ENCODE data around the gene UQCRHL.
"Not testable (repeated sequence)": the region's sequence is repeated elsewhere in the genome, so short reads cannot be mapped to it uniquely, and the experiment has no call there.

UQCRHL gene

DNA sequence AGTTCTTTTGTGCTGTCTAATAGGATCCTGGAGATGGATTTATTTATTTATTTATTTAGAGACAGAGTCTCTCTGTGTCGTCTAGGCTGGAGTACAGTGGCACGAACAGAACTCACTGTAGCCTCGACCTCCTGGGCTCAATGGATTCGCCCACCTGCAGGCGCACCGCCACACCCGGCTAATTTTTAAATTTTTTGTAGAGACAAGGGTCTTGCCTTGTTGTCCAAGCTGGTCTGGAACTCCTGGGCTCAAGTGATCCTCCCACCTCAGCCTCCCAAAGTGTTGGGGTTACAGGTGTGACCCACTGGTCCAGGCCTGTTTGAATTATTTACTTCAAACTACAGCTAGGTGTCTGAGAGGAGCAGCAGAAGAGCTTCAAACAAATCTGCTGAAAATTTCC, 30.5 kb upstream of the UQCRHL start:
- no peaks in the 10 kb centered on the region for H3K27me3 ChIP-seq
- H3K4me3 ChIP-seq, result no peak overlapping the region
- H4K20me1 ChIP-seq, result no peaks in the 10 kb centered on the region
- H3K4me1 ChIP-seq, result peaks cover 19 to 32% (median 24%) of the 10 kb centered on the region in 10 experiments
- no peak overlapping the region for H3K27ac ChIP-seq
- H3K36me3 ChIP-seq, result no peaks in the 10 kb centered on the region
- peaks cover 0 to 6% (median 0%) of the 10 kb centered on the region in 11 experiments; a peak in 2 of 22 replicates for H3K9me3 ChIP-seq (replicated peaks in 1 of 11)
- TF ChIP-seq Cebpa-rat (IDR thresholded peaks at IDR 0.05), result no peak
- H3K4me2 ChIP-seq, result no peak overlapping the region
- no peak overlapping the region for H3K9ac ChIP-seq

DNA sequence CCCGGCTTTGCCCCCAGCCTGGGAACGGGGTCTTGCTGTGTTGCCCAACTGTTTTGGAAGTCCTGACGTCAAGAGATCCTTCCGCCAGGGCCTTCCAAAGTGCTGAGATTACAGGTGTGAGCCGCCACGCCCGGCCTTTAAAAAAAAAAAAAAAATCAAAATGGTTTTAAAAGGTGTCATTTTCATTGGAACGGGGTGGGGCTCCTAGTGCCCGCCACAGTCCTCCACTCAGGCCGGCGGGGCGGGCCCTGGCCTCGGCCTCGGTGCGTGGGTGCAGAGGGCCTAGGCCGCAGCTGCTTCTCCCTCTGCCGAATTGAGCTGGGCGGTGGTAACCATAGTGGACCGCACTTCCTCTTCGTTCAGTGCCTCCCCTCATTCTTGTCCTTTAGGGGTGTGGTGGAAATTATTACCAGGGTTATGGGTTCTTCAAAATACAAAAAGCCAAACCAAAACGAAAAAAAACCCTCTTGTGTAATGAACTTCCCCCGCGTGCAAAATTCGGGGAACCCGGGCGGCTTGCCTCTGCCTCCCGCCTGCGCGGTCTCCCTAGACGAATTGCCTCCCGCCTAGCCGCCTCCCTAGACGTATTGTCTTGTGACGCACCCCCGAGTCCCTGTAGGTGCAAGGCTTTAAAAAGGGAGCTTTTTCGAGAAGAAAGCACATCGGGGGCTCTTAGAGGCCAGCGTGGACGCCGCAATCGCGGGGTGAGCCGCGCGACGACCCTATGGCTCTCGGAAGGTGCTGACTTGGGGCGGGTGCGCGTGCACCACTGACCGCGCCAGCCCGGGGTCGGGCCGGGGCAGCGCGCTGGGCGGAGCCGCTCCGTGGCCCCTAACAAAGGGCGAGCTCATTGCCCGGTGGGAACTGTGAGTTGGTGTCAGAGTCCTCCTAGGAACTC, 29.6 kb upstream of the UQCRHL start:
- peak overlapping the region in 4 of 11 experiments; percentile 96 to 99 (median 97); a peak in 4 of 22 replicates for H3K9ac ChIP-seq
- H3K36me3 ChIP-seq, result no peaks in the 10 kb centered on the region; a peak in 1 of 22 replicates
- TF ChIP-seq Cebpa-rat (IDR thresholded peaks at IDR 0.05), result no peak
- H3K27me3 ChIP-seq, result no peaks in the 10 kb centered on the region
- H3K4me3 ChIP-seq, result peak overlapping the region in 4 of 10 experiments; percentile 49 to 83 (median 77); a peak in 8 of 20 replicates
- peaks cover 0 to 6% (median 0%) of the 10 kb centered on the region in 11 experiments; a peak in 2 of 22 replicates for H3K9me3 ChIP-seq (replicated peaks in 1 of 11)
- H3K4me2 ChIP-seq, result peak overlapping the region; percentile 82 to 97 (median 89)
- H3K27ac ChIP-seq, result peak overlapping the region in 10 of 11 experiments; percentile 96 to 100 (median 99); a peak in 19 of 22 replicates
- no peaks in the 10 kb centered on the region for H4K20me1 ChIP-seq
- H3K4me1 ChIP-seq, result peaks cover 27 to 35% (median 29%) of the 10 kb centered on the region in 10 experiments

DNA sequence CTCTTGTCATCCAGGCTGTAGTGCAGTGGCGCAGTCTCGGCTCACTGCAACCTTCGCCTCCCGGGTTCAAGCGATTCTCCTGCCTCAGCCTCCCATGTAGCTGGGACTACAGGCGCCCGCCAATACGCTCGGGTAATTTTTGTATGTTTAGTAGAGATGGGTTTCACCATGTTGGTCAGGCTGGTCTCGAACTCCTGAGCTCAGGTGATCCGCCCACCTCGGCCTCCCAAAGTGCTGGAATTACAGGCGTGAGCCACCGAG, 29.0 kb upstream of the UQCRHL start:
- Histone ChIP-seq H3K9ac (peak overlapping the region; percentile 82 to 99 (median 96); a peak in 21 of 22 replicates), H3K4me1 (peaks cover 33 to 41% (median 35%) of the 10 kb centered on the region in 10 experiments), H3K4me2 (peak overlapping the region; percentile 82 to 97 (median 89)), H3K4me3 (peak overlapping the region; percentile 49 to 91 (median 70)), H3K27ac (peak overlapping the region; percentile 81 to 100 (median 99); a peak in 21 of 22 replicates)
- H3K9me3 ChIP-seq (replicated peaks in 1 of 11); H3K27me3 ChIP-seq; H4K20me1 ChIP-seq; H3K36me3 ChIP-seq: not testable (repeated sequence)

DNA sequence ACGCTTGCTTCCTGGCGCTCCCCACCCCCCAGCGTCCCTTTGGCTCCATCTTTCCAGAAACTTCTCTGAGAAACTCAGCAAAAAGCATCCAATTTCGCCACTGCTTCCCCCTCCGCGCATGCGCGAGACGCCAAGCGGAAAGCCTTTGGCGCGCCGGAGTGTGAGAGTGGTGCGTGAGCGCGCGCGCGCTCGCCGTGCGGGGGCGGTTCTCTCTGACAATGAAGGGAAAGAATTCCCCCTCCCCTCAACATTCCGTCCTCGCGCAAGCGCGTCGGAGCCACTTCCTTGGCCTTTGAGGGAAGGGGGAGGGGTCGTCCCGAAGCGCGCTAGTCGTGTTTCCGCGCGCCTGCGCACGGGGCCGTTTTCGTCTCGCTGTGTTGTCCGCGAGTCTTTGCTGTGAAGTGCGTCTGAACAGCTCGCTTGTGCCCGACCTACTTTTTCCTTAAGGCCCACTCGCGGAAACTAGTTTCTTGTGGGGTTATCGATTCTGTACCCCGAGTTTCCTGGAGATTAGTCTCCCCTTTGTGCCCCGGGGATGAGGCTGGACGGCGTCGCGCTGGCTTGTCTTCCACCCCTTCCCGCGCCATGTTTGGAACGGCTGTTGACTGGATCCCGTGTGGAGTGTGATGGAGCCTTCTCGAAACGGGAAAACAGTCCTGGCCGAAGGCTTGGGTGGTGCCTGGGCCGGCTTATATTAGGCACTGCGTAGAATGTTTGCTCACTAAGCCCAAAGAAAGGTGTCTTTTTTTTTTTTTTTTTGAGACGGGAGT, 28.5 kb upstream of the UQCRHL start:
- H3K27me3 ChIP-seq, result no peaks in the 10 kb centered on the region
- H3K9me3 ChIP-seq (replicated peaks in 1 of 11), result peaks cover 0 to 6% (median 0%) of the 10 kb centered on the region in 11 experiments; a peak in 2 of 22 replicates
- peak overlapping the region; percentile 95 to 99 (median 97) for H3K9ac ChIP-seq
- peaks cover 38 to 46% (median 40%) of the 10 kb centered on the region in 10 experiments for H3K4me1 ChIP-seq
- peak overlapping the region; percentile 69 to 91 (median 78) for H3K4me3 ChIP-seq
- H3K27ac ChIP-seq, result peak overlapping the region; percentile 96 to 100 (median 99)
- H4K20me1 ChIP-seq, result no peaks in the 10 kb centered on the region
- no peak; a peak in 1 of 22 replicates for TF ChIP-seq Cebpa-rat (IDR thresholded peaks at IDR 0.05)
- H3K36me3 ChIP-seq, result no peaks in the 10 kb centered on the region; a peak in 1 of 22 replicates
- peak overlapping the region; percentile 86 to 98 (median 96) for H3K4me2 ChIP-seq

DNA sequence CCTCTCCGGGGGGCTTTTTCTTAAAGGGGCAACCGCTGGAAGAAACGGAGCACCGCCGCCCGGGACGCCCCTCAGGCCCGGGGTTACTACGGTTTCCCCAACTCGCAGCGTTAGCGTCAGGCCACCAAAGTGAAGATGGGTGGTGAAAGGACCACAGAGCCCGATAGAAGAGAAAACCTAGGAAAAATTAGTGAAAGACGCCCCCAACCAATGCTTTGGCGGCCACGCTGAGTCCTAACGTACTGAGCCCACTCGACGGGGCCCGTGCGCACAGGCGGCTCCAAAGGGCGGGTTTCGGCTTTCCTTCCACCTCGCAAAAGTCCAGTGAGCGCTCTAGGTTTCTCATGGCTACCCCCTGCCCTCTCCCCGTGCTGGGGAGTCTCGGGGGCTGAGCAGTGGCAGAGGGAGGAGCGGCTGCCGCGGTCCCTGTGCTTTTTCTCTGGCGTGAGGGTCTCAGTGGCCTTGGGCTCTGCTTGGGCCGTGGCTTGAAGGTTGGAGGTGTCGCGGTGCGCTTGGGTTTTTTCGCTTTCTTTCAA, 27.8 kb upstream of the UQCRHL start:
- peak overlapping the region; percentile 96 to 100 (median 99) for H3K27ac ChIP-seq
- no peaks in the 10 kb centered on the region for H3K27me3 ChIP-seq
- H3K36me3 ChIP-seq, result no peaks in the 10 kb centered on the region; a peak in 1 of 22 replicates
- H3K9me3 ChIP-seq (replicated peaks in 1 of 11), result peaks cover 0 to 6% (median 0%) of the 10 kb centered on the region in 11 experiments; a peak in 2 of 22 replicates
- peak overlapping the region; percentile 69 to 91 (median 78) for H3K4me3 ChIP-seq
- H3K9ac ChIP-seq, result peak overlapping the region; percentile 95 to 99 (median 97)
- no peaks in the 10 kb centered on the region for H4K20me1 ChIP-seq
- H3K4me2 ChIP-seq, result peak overlapping the region; percentile 86 to 98 (median 96)
- H3K4me1 ChIP-seq, result peaks cover 45 to 53% (median 47%) of the 10 kb centered on the region in 10 experiments
- TF ChIP-seq Cebpa-rat (IDR thresholded peaks at IDR 0.05), result no peak

DNA sequence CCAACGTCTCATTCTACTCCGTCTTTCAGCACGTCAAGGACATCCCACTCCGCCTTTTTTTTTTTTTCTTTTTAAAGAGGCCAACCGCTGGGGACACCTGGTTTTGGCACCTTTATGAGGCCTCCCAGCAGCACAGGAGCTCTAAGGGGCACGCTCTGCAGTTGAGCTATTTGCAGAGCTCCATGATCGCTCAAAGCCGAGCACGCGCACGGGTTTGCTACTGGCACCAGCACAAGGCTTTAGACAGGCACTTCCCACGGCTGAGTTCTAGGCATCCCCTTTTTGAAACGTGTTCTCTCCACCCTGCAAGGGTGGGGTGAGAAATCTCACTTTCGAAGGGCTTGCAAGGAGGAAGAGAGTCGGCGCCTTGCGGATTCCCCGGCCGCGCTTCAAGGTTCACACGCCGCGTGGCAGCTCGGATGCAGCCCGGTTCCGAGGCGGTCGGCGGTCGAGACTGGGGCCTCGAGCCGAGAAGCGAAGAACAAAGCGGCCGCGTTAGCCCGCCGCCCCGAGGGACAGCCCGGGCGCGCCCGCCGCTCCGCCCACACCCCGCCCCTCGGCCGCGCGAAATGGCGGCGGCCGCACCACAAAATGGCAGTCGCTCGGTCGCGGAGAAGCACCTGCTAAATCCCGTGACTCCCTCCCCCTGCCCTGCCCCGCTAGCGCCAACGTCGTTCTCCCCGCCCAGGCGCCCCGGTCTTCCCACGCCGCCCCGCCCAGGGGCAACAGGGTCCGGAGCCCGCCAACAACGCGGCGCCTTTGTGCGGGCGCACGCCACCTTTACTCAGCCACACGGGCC, 27.2 kb upstream of the UQCRHL start:
- peak overlapping the region; percentile 69 to 91 (median 78) for H3K4me3 ChIP-seq
- peaks cover 0 to 6% (median 0%) of the 10 kb centered on the region in 11 experiments; a peak in 2 of 22 replicates for H3K9me3 ChIP-seq (replicated peaks in 1 of 11)
- H4K20me1 ChIP-seq, result no peaks in the 10 kb centered on the region
- peak overlapping the region; percentile 95 to 99 (median 97) for H3K9ac ChIP-seq
- H3K4me2 ChIP-seq, result peak overlapping the region; percentile 86 to 98 (median 96)
- peak overlapping the region; percentile 96 to 100 (median 99) for H3K27ac ChIP-seq
- H3K4me1 ChIP-seq, result peaks cover 51 to 59% (median 54%) of the 10 kb centered on the region in 10 experiments
- no peak for TF ChIP-seq Cebpa-rat (IDR thresholded peaks at IDR 0.05)
- no peaks in the 10 kb centered on the region; a peak in 1 of 22 replicates for H3K36me3 ChIP-seq
- H3K27me3 ChIP-seq, result no peaks in the 10 kb centered on the region

DNA sequence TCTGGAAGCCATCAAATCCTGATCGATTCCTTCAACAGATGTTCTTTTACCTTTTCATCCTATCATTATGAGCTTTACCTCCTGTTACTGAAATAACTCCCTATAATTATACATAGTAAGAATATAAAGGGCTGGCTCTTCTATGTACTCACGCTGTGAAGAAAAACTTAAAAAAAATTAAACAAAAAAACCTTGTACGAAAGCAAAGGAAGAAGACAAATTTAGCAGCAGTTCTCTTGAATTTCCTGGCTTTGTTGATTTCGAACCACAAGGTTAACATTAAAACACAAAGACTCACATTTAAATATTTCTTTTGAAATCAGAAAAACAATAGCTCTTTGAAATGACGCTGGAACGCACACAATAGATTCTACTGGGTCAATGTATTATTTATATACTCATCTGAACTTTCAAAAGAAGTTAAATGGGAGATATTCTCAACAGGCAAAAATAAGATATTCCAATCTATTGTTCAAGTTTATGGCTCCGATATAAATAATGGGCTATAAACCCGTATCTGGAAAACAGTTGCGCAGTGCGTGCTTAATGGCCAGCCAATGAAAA, 26.5 kb upstream of the UQCRHL start:
- Histone ChIP-seq H3K4me3 (peak overlapping the region; percentile 69 to 91 (median 78)), H3K36me3 (no peaks in the 10 kb centered on the region; a peak in 1 of 22 replicates), H3K9me3 (replicated peaks in 1 of 11) (peaks cover 0 to 6% (median 0%) of the 10 kb centered on the region in 11 experiments; a peak in 2 of 22 replicates), H3K27me3 (no peaks in the 10 kb centered on the region), H4K20me1 (no peaks in the 10 kb centered on the region), H3K4me2 (peak overlapping the region; percentile 86 to 98 (median 96)), H3K4me1 (peaks cover 58 to 66% (median 60%) of the 10 kb centered on the region in 10 experiments), H3K27ac (peak overlapping the region; percentile 96 to 100 (median 99); a peak in 21 of 22 replicates), H3K9ac (peak overlapping the region; percentile 95 to 99 (median 97))
- TF ChIP-seq Cebpa-rat (IDR thresholded peaks at IDR 0.05), result no peak
